Measurements from ENCODE around the gene DLX6.
A peak's percentile ranks its signal among the peaks of the same experiment; 100 is the strongest.

DLX6 gene

DNA sequence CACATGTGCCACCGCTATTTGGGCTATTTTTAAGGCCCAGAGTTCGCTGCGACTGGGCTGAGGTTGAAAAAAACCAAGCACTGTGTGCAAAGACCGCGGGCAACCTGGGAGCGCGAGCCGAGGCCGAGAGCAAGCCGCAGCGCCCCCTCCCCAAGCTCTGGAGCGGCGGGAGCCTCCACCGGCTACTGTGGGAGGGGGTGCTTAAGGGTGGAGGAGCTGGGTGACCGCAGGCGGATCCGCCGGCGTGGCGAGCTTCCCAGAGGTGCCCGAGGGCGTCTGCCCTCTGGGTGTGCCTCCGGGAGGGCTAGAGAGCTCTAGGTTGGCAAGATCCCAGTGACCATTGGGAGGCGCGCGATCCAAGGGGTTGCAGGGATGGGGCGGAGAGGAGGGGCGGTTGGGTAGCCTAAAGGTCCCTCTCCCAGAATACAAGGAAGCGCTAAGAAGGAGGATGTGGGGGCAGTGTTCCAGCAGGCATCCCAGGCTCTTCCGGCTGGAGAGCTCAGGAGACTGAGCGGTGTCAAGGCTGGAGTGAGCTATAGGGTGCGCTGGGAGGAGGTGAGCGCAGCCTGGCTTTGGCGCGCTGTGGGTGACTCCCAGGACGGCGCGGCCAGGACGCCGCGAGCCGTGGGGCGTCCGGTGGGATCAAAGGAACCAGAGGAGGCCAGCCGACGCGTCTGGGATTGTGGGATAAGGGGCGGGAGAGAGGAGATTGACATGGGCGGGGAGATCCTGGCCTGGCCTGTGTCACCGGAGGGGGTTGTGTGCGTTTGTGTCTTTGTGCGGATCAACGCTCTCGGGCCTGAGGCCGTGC is 11.2 kb downstream of the DLX6 start:
- intact Hi-C loops (cut with DNase I; ENCODE audit: low total_unique reads), result no loop called here
- H3K27ac ChIP-seq, result no peak overlapping the region
- no peak for TF ChIP-seq CTCF (IDR thresholded peaks at IDR 0.05)
- no peaks in the 10 kb centered on the region for H3K9me3 ChIP-seq
- no peaks in the 10 kb centered on the region for H3K36me3 ChIP-seq
- H3K4me3 ChIP-seq, result peak overlapping the region in 1 of 2 donors; percentile 12
- DNase-seq, result no peak
- peaks cover 3 to 99% of the 10 kb centered on the region in 2 donors for H3K27me3 ChIP-seq
- peaks cover 0 to 40% (median 32%) of the 10 kb centered on the region in 4 donors for H3K4me1 ChIP-seq

- no peak for DNase-seq
- H3K27me3 ChIP-seq, result peaks cover 3 to 99% of the 10 kb centered on the region in 2 donors
- intact Hi-C loops (cut with DNase I; ENCODE audit: low total_unique reads), result no loop called here
- H3K4me3 ChIP-seq, result peak overlapping the region in 1 of 2 donors; percentile 12
- H3K27ac ChIP-seq, result no peak overlapping the region
- peaks cover 0 to 42% (median 34%) of the 10 kb centered on the region in 4 donors for H3K4me1 ChIP-seq
- no peak for TF ChIP-seq CTCF (IDR thresholded peaks at IDR 0.05)
- H3K36me3 ChIP-seq, result no peaks in the 10 kb centered on the region
- no peaks in the 10 kb centered on the region for H3K9me3 ChIP-seq
Observed at GRCh38 chr7:97017192-97018125, 12.1 kb downstream of the DLX6 start.

DNA sequence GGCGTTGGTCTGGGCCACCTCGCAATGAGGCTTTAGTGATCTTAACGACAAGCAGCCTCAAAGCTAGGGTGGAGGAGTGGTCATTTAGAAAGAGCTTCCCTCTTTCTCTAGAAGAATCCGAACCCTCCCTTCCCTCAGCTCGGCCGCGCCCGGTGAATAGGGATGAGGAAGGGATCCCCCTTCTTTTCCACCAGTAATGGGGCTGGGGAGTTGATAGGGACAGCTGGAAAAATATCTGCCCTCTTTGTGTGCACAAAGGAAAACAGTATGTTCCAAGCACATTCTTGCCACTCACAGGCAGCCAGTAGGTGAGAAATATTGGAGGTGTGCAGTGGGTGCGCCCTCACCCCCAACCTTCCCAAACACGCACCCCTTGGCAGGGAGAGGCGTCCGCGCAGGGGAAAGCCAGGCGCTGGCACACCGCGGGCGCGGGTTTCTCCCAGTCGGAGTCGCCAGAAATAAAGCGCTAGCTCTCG is 12.8 kb downstream of the DLX6 start:
- peak overlapping the region in 1 of 2 donors; percentile 9 for H3K4me3 ChIP-seq

GRCh38 chr7:97018791-97019531 is 13.6 kb downstream of the DLX6 start:
- H3K27ac ChIP-seq, result no peak overlapping the region
- intact Hi-C loops (cut with DNase I; ENCODE audit: low total_unique reads), result no loop called here
- no peak for TF ChIP-seq CTCF (IDR thresholded peaks at IDR 0.05)
- peaks cover 0 to 57% (median 40%) of the 10 kb centered on the region in 4 donors for H3K4me1 ChIP-seq
- no peaks in the 10 kb centered on the region for H3K9me3 ChIP-seq
- no peak overlapping the region for H3K4me3 ChIP-seq
- no peak for DNase-seq
- peaks cover 0 to 99% of the 10 kb centered on the region in 2 donors for H3K27me3 ChIP-seq
- no peaks in the 10 kb centered on the region for H3K36me3 ChIP-seq

More for the DNA sequence above, 12.8 kb downstream of the DLX6 start:
- Histone ChIP-seq H3K27ac (no peak overlapping the region), H3K27me3 (peaks cover 3 to 99% of the 10 kb centered on the region in 2 donors), H3K9me3 (no peaks in the 10 kb centered on the region), H3K36me3 (no peaks in the 10 kb centered on the region), H3K4me1 (peaks cover 0 to 49% (median 36%) of the 10 kb centered on the region in 4 donors)
- no peak for DNase-seq
- intact Hi-C loops (cut with DNase I; ENCODE audit: low total_unique reads), result no loop called here
- no peak for TF ChIP-seq CTCF (IDR thresholded peaks at IDR 0.05)

DNA sequence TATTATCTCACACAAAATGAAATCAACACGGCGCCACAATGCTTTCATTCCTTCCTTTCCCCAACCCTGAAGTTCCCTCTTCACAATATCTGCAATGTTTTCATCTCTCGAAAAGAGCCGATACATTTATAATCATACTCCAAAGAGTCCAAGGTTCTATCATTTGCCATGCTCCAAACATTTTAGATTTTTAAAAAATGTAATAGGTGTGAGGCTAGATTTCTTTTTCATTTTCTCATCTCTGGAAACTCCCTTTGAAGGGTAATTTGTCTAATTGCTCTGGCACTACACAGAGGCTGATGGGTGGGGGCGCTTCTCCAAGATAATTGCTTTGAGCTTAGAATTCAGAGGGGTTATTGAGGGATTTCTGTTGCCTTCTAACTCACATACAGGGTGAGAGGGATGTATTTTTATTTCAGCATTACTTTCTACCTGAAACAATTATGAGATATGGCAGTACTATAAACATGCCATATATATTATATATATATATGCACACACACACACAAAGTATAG is 14.4 kb downstream of the DLX6 start:
- no peak for TF ChIP-seq CTCF (IDR thresholded peaks at IDR 0.05)
- H3K9me3 ChIP-seq, result no peaks in the 10 kb centered on the region
- peaks cover 0 to 100% of the 10 kb centered on the region in 2 donors for H3K27me3 ChIP-seq
- no peaks in the 10 kb centered on the region for H3K36me3 ChIP-seq
- no peak overlapping the region for H3K27ac ChIP-seq
- peaks cover 0 to 65% (median 44%) of the 10 kb centered on the region in 4 donors for H3K4me1 ChIP-seq
- intact Hi-C loops (cut with DNase I; ENCODE audit: low total_unique reads), result loop anchor here (10.0 kb wide), 1 partner anchor 305 kb away; no protein-coding TSS in a partner anchor
- H3K4me3 ChIP-seq, result no peak overlapping the region
- DNase-seq, result no peak

All from tibial artery (tissue), 4 donors.